ENCODE data around the gene VAT1.

Gene VAT1

GRCh38 chr17:43040655-43041054 is 18.5 kb upstream of the VAT1 start:
- Histone ChIP-seq H3K27me3 (ENCODE audit: control insufficient read depth, insufficient read depth, low read length) (no peaks in the 10 kb centered on the region), H3K4me1 (ENCODE audit: control insufficient read depth, insufficient read depth, low read length) (no peaks in the 10 kb centered on the region), H3K4me3 (ENCODE audit: low read length) (no peak overlapping the region), H3K36me3 (ENCODE audit: control insufficient read depth, insufficient read depth, low read length) (no peaks in the 10 kb centered on the region), H3K27ac (ENCODE audit: low read depth, low read length) (no peak overlapping the region), H3K9ac (ENCODE audit: low read length) (no peak overlapping the region)

GRCh38 chr17:43039646-43040045 is 17.5 kb upstream of the VAT1 start:
- Histone ChIP-seq H3K27me3 (ENCODE audit: control insufficient read depth, insufficient read depth, low read length) (no peaks in the 10 kb centered on the region), H3K4me3 (ENCODE audit: low read length) (no peak overlapping the region), H3K4me1 (ENCODE audit: control insufficient read depth, insufficient read depth, low read length) (no peaks in the 10 kb centered on the region), H3K9ac (ENCODE audit: low read length) (no peak overlapping the region), H3K36me3 (ENCODE audit: control insufficient read depth, insufficient read depth, low read length) (no peaks in the 10 kb centered on the region), H3K27ac (ENCODE audit: low read depth, low read length) (no peak overlapping the region)

GRCh38 chr17:43034894-43035293 is 12.7 kb upstream of the VAT1 start:
- H3K9ac ChIP-seq (ENCODE audit: low read length) = no peak overlapping the region
- no peak overlapping the region for H3K4me3 ChIP-seq (ENCODE audit: low read length)
- H3K27me3 ChIP-seq (ENCODE audit: control insufficient read depth, insufficient read depth, low read length) = no peaks in the 10 kb centered on the region
- H3K36me3 ChIP-seq (ENCODE audit: control insufficient read depth, insufficient read depth, low read length) = no peaks in the 10 kb centered on the region
- no peaks in the 10 kb centered on the region for H3K4me1 ChIP-seq (ENCODE audit: control insufficient read depth, insufficient read depth, low read length)
- no peak overlapping the region for H3K27ac ChIP-seq (ENCODE audit: low read depth, low read length)

GRCh38 chr17:43033948-43034881 is 12.0 kb upstream of the VAT1 start:
- Histone ChIP-seq H3K27me3 (ENCODE audit: control insufficient read depth, insufficient read depth, low read length) (no peaks in the 10 kb centered on the region), H3K9ac (ENCODE audit: low read length) (no peak overlapping the region), H3K27ac (ENCODE audit: low read depth, low read length) (no peak overlapping the region), H3K36me3 (ENCODE audit: control insufficient read depth, insufficient read depth, low read length) (no peaks in the 10 kb centered on the region), H3K4me1 (ENCODE audit: control insufficient read depth, insufficient read depth, low read length) (no peaks in the 10 kb centered on the region), H3K4me3 (ENCODE audit: low read length) (no peak overlapping the region)

GRCh38 chr17:43031666-43032065 is 9.5 kb upstream of the VAT1 start:
- no peak overlapping the region for H3K9ac ChIP-seq (ENCODE audit: low read length)
- H3K36me3 ChIP-seq (ENCODE audit: control insufficient read depth, insufficient read depth, low read length) = no peaks in the 10 kb centered on the region
- no peaks in the 10 kb centered on the region for H3K4me1 ChIP-seq (ENCODE audit: control insufficient read depth, insufficient read depth, low read length)
- H3K27ac ChIP-seq (ENCODE audit: low read depth, low read length) = no peak overlapping the region
- no peak overlapping the region for H3K4me3 ChIP-seq (ENCODE audit: low read length)
- no peaks in the 10 kb centered on the region for H3K27me3 ChIP-seq (ENCODE audit: control insufficient read depth, insufficient read depth, low read length)

- Histone ChIP-seq H3K27me3 (ENCODE audit: control insufficient read depth, insufficient read depth, low read length) (no peaks in the 10 kb centered on the region), H3K36me3 (ENCODE audit: control insufficient read depth, insufficient read depth, low read length) (no peaks in the 10 kb centered on the region), H3K27ac (ENCODE audit: low read depth, low read length) (no peak overlapping the region), H3K4me3 (ENCODE audit: low read length) (no peak overlapping the region), H3K9ac (ENCODE audit: low read length) (no peak overlapping the region), H3K4me1 (ENCODE audit: control insufficient read depth, insufficient read depth, low read length) (no peaks in the 10 kb centered on the region)
Measured at GRCh38 chr17:43030137-43030767, 8.1 kb upstream of the VAT1 start.

GRCh38 chr17:43028221-43028861 is 6.2 kb upstream of the VAT1 start:
- no peaks in the 10 kb centered on the region for H3K4me1 ChIP-seq (ENCODE audit: control insufficient read depth, insufficient read depth, low read length)
- H3K27ac ChIP-seq (ENCODE audit: low read depth, low read length) = no peak overlapping the region
- H3K9ac ChIP-seq (ENCODE audit: low read length) = no peak overlapping the region
- no peaks in the 10 kb centered on the region for H3K36me3 ChIP-seq (ENCODE audit: control insufficient read depth, insufficient read depth, low read length)
- H3K4me3 ChIP-seq (ENCODE audit: low read length) = no peak overlapping the region
- no peaks in the 10 kb centered on the region for H3K27me3 ChIP-seq (ENCODE audit: control insufficient read depth, insufficient read depth, low read length)

- no peaks in the 10 kb centered on the region for H3K4me1 ChIP-seq (ENCODE audit: control insufficient read depth, insufficient read depth, low read length)
- H3K27ac ChIP-seq (ENCODE audit: low read depth, low read length) = no peak overlapping the region
- H3K9ac ChIP-seq (ENCODE audit: low read length) = no peak overlapping the region
- no peaks in the 10 kb centered on the region for H3K27me3 ChIP-seq (ENCODE audit: control insufficient read depth, insufficient read depth, low read length)
- H3K36me3 ChIP-seq (ENCODE audit: control insufficient read depth, insufficient read depth, low read length) = no peaks in the 10 kb centered on the region
- no peak overlapping the region for H3K4me3 ChIP-seq (ENCODE audit: low read length)
Measured at GRCh38 chr17:43027091-43028032, 5.2 kb upstream of the VAT1 start.

GRCh38 chr17:43026595-43026994 is 4.4 kb upstream of the VAT1 start:
- no peak overlapping the region for H3K27ac ChIP-seq (ENCODE audit: low read depth, low read length)
- H3K9ac ChIP-seq (ENCODE audit: low read length) = no peak overlapping the region
- H3K4me1 ChIP-seq (ENCODE audit: control insufficient read depth, insufficient read depth, low read length) = no peaks in the 10 kb centered on the region
- H3K36me3 ChIP-seq (ENCODE audit: control insufficient read depth, insufficient read depth, low read length) = no peaks in the 10 kb centered on the region
- H3K27me3 ChIP-seq (ENCODE audit: control insufficient read depth, insufficient read depth, low read length) = no peaks in the 10 kb centered on the region
- H3K4me3 ChIP-seq (ENCODE audit: low read length) = no peak overlapping the region

- Histone ChIP-seq H3K36me3 (ENCODE audit: control insufficient read depth, insufficient read depth, low read length) (no peaks in the 10 kb centered on the region), H3K4me3 (ENCODE audit: low read length) (no peak overlapping the region), H3K9ac (ENCODE audit: low read length) (no peak overlapping the region), H3K27ac (ENCODE audit: low read depth, low read length) (no peak overlapping the region), H3K27me3 (ENCODE audit: control insufficient read depth, insufficient read depth, low read length) (no peaks in the 10 kb centered on the region), H3K4me1 (ENCODE audit: control insufficient read depth, insufficient read depth, low read length) (no peaks in the 10 kb centered on the region)
Measured at GRCh38 chr17:43025766-43026537, 3.8 kb upstream of the VAT1 start.

- H3K27me3 ChIP-seq (ENCODE audit: control insufficient read depth, insufficient read depth, low read length) = no peaks in the 10 kb centered on the region
- no peak overlapping the region for H3K9ac ChIP-seq (ENCODE audit: low read length)
- no peaks in the 10 kb centered on the region for H3K36me3 ChIP-seq (ENCODE audit: control insufficient read depth, insufficient read depth, low read length)
- H3K4me3 ChIP-seq (ENCODE audit: low read length) = peak overlapping the region; percentile 45
- H3K4me1 ChIP-seq (ENCODE audit: control insufficient read depth, insufficient read depth, low read length) = peaks cover under 1% of the 10 kb centered on the region
- H3K27ac ChIP-seq (ENCODE audit: low read depth, low read length) = no peak overlapping the region
Measured at GRCh38 chr17:43025290-43025657, 3.1 kb upstream of the VAT1 start.

Measured in rectal smooth muscle tissue (tissue), 1 donor.